Prostate gland (tissue), 1 donor: ENCODE measurements around the gene MAP1B.

Experiments used
- POLR2A ChIP-seq: fragments of 450-650 bp; IDR thresholded peaks from one replicate; pipeline ENCODE4 v1.6.1; 2016; ENCODE audit warnings: antibody characterized with exemption, mild to moderate bottlenecking
- POLR2AphosphoS5 ChIP-seq: sonication (generic); formaldehyde crosslinking; IDR thresholded peaks from one replicate; pipeline ENCODE4 v1.6.1; 2017; ENCODE audit warnings: antibody characterized with exemption

- no peak for TF ChIP-seq POLR2AphosphoS5
- no peak for TF ChIP-seq POLR2A
These were observed 13.9 kb downstream of the MAP1B start for GRCh38 chr5:72121052-72121779.
